ENCODE data around the gene PTK6.

DNA sequence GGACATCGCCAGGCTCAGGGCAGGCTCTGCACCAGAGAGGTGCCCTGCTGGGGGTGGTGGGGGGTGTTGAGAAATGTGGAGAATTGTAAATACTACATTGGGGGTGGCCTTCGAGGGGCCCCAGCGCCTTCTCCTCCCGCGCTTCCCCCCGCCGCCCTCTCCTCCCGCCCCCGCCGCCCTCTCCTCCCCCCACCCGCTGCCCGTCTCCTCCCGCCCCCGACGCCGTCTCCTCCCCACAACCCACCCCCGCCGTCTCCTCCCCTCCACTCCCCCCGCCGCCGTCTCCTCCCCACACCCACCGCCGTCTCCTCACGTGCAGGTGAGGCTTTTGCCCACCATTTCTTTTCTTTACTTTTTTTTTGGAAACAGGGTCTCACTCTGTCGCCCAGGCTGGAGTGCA is 11.8 kb upstream of the PTK6 start:
- TF ChIP-seq ZFP30 (CRISPR knock-in tag; IDR thresholded peaks at IDR 0.05) (no peak), TOX (CRISPR knock-in tag; IDR thresholded peaks at IDR 0.05; ENCODE audit: borderline replicate concordance) (no peak)
